Activated CD8-positive, alpha-beta memory T cell treated with anti-CD3 and anti-CD28 coated beads, Interleukin-2, amount 10 ng/mL, durations not matched to agents 7 days and 5 days (primary cell): ENCODE data around the gene PAM. TPM values are rescaled to one million over a fixed set of nuclear protein-coding genes. Genes with fewer than 3 reads are reported as not detected.
A peak's percentile ranks its signal among the peaks of the same experiment; 100 is the strongest.

Experiments
- ATAC-seq: fragments of 150-1000 bp; cut with Tn5 transposase; one replicate; pipeline ENCODE4 v1.10.0; 2021; ENCODE audit warnings: moderate library complexity
- CTCF ChIA-PET: fragments of 350-600 bp; sonication (Branson Sonifier 250); formaldehyde crosslinking; loops from one replicate; lab custom pipeline; 2021; ENCODE audit warnings: antibody characterized with exemption; lab: Charles Lee
- DNase-seq: peaks from one replicate; pipeline ENCODE4 v3.0.0-alpha.2; 2020
- H3K27ac Mint-ChIP-seq: one replicate; pipeline ENCODE4 v1.8.0; 2021; ENCODE audit warnings: mild to moderate bottlenecking, mixed read lengths
- H3K27me3 Mint-ChIP-seq: one replicate; pipeline ENCODE4 v1.8.0; 2021; ENCODE audit warnings: mixed read lengths
- H3K36me3 Mint-ChIP-seq: one replicate; pipeline ENCODE4 v1.8.0; 2021; ENCODE audit warnings: mild to moderate bottlenecking, mixed read lengths
- H3K4me1 Mint-ChIP-seq: one replicate; pipeline ENCODE4 v1.8.0; 2021; ENCODE audit warnings: mixed read lengths
- H3K4me3 Mint-ChIP-seq: one replicate; pipeline ENCODE4 v1.8.0; 2021; ENCODE audit warnings: mild to moderate bottlenecking, moderate library complexity, mixed read lengths
- H3K9me3 Mint-ChIP-seq: one replicate; pipeline ENCODE4 v1.8.0; 2022; ENCODE audit warnings: low read depth, mixed read lengths
- total RNA-seq, 2 experiments: library from RNA; stranded (reverse); gene quantifications; one replicate each; pipeline ENCODE4 v1.2.3, GENCODE V29; 2021

PAM gene
- total RNA-seq: 10 to 100 TPM; 29.7 to 31.5 TPM

GRCh38 chr5:102754767-102755431 lies at the start of gene PAM:
TSS of gene PAM (plus strand) at chr5:102755305. CDS start at chr5:102866196, 110,891 bp downstream.
- ATAC-seq: peak; percentile 89
- CTCF ChIA-PET: interaction anchor here (1.3 to 1.4 kb wide), 2 partner anchors 8 to 45 kb away, joined by 4 to 5 read pairs; no protein-coding TSS in a partner anchor
- DNase-seq: peak; percentile 85
- Mint-ChIP-seq H3K27ac (peak within 1 kb of the TSS; percentile 85), H3K36me3 (peaks cover 2% of the 10 kb centered on the region), H3K4me3 (peak within 1 kb of the TSS; percentile 84), H3K9me3 (no peaks in the 10 kb centered on the region), H3K4me1 (peaks cover 29% of the 10 kb centered on the region), H3K27me3 (peaks cover 14% of the 10 kb centered on the region)

- no peak for DNase-seq
- H3K27me3 Mint-ChIP-seq: peaks cover 20% of the 10 kb centered on the region
- no peak for ATAC-seq
- H3K4me3 Mint-ChIP-seq: no peak overlapping the region
- CTCF ChIA-PET: no interaction called here
- no peak overlapping the region for H3K27ac Mint-ChIP-seq
- peaks cover 2% of the 10 kb centered on the region for H3K36me3 Mint-ChIP-seq
- H3K4me1 Mint-ChIP-seq: no peaks in the 10 kb centered on the region
- no peaks in the 10 kb centered on the region for H3K9me3 Mint-ChIP-seq
Measured at GRCh38 chr5:102711525-102712385, 43.4 kb upstream of the PAM start.

DNA sequence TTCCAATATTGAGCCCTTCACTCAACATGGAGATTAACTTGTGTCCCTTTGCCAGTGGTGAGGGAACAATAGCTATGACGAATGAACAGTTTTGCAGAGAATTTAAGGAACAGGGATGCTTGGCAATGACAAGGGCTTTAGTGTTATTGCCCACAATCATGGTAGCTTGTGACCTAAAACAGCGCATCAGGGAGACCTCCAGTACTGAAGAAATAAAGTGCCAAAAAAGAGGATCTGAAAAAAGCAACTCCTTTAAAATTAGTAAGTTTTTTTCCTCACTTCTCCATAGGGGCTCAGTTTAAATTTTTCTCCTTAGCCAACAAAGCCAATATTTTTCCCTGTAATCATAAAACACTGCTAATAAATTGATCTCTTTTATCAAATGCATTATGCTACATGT lies 41.8 kb upstream of the PAM start:
- Mint-ChIP-seq H3K4me1 (no peaks in the 10 kb centered on the region), H3K4me3 (no peak overlapping the region), H3K27me3 (peaks cover 20% of the 10 kb centered on the region), H3K9me3 (no peaks in the 10 kb centered on the region), H3K27ac (no peak overlapping the region), H3K36me3 (peaks cover 2% of the 10 kb centered on the region)
- DNase-seq: no peak
- CTCF ChIA-PET: no interaction called here
- ATAC-seq: no peak

GRCh38 chr5:102713682-102714231 lies 41.3 kb upstream of the PAM start:
- CTCF ChIA-PET: no interaction called here
- Mint-ChIP-seq H3K9me3 (no peaks in the 10 kb centered on the region), H3K27ac (no peak overlapping the region), H3K4me3 (no peak overlapping the region), H3K4me1 (no peaks in the 10 kb centered on the region), H3K27me3 (peaks cover 21% of the 10 kb centered on the region), H3K36me3 (peaks cover 2% of the 10 kb centered on the region)
- DNase-seq (no peak), ATAC-seq (no peak)

GRCh38 chr5:102715082-102715807 lies 39.9 kb upstream of the PAM start:
- no peak for ATAC-seq
- Mint-ChIP-seq H3K36me3 (no peaks in the 10 kb centered on the region), H3K9me3 (no peaks in the 10 kb centered on the region), H3K27ac (no peak overlapping the region), H3K4me3 (no peak overlapping the region), H3K27me3 (peaks cover 21% of the 10 kb centered on the region), H3K4me1 (no peaks in the 10 kb centered on the region)
- CTCF ChIA-PET: interaction anchor here (0.8 kb wide), 1 partner anchor 34 kb away, joined by 3 read pairs; no protein-coding TSS in a partner anchor
- DNase-seq: no peak

- H3K27me3 Mint-ChIP-seq: peaks cover 21% of the 10 kb centered on the region
- H3K9me3 Mint-ChIP-seq: no peaks in the 10 kb centered on the region
- no peak overlapping the region for H3K4me3 Mint-ChIP-seq
- no peaks in the 10 kb centered on the region for H3K36me3 Mint-ChIP-seq
- DNase-seq: no peak
- no peak overlapping the region for H3K27ac Mint-ChIP-seq
- ATAC-seq: no peak
- CTCF ChIA-PET: no interaction called here
- H3K4me1 Mint-ChIP-seq: no peaks in the 10 kb centered on the region
Measured at GRCh38 chr5:102716017-102716416, 39.1 kb upstream of the PAM start.

DNA sequence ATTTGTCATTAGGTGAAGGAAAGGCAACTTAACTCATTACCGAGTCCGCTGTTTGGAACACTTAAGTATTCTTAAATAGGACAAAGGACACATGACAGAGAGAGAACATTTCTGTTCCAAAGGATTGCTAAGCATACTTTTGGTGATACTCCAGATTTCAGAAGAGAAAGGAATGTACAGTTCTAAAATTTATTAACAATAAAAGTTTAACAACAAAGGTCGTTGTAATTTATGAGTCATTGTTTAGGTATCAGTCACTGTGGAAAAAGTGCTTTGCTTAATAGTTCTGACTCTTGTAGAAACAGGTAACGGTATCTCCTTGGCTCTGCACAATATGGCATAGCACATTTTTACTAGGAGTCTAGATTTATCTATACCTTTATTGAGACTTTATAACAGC lies 36.3 kb upstream of the PAM start:
- no peak overlapping the region for H3K4me3 Mint-ChIP-seq
- H3K4me1 Mint-ChIP-seq: no peaks in the 10 kb centered on the region
- H3K27ac Mint-ChIP-seq: no peak overlapping the region
- H3K36me3 Mint-ChIP-seq: no peaks in the 10 kb centered on the region
- ATAC-seq: no peak
- H3K27me3 Mint-ChIP-seq: peaks cover 32% of the 10 kb centered on the region
- no peak for DNase-seq
- no peaks in the 10 kb centered on the region for H3K9me3 Mint-ChIP-seq
- CTCF ChIA-PET: no interaction called here

GRCh38 chr5:102719886-102720285 lies 35.2 kb upstream of the PAM start:
- Mint-ChIP-seq H3K4me1 (no peaks in the 10 kb centered on the region), H3K27me3 (peaks cover 24% of the 10 kb centered on the region), H3K27ac (no peak overlapping the region), H3K36me3 (no peaks in the 10 kb centered on the region), H3K4me3 (no peak overlapping the region), H3K9me3 (no peaks in the 10 kb centered on the region)
- DNase-seq: no peak
- CTCF ChIA-PET: no interaction called here
- no peak for ATAC-seq

- no peak overlapping the region for H3K27ac Mint-ChIP-seq
- DNase-seq: no peak
- CTCF ChIA-PET: no interaction called here
- no peak overlapping the region for H3K4me3 Mint-ChIP-seq
- peaks cover 30% of the 10 kb centered on the region for H3K27me3 Mint-ChIP-seq
- no peaks in the 10 kb centered on the region for H3K9me3 Mint-ChIP-seq
- no peaks in the 10 kb centered on the region for H3K36me3 Mint-ChIP-seq
- no peaks in the 10 kb centered on the region for H3K4me1 Mint-ChIP-seq
- ATAC-seq: no peak
Measured at GRCh38 chr5:102720969-102721368, 34.1 kb upstream of the PAM start.

DNA sequence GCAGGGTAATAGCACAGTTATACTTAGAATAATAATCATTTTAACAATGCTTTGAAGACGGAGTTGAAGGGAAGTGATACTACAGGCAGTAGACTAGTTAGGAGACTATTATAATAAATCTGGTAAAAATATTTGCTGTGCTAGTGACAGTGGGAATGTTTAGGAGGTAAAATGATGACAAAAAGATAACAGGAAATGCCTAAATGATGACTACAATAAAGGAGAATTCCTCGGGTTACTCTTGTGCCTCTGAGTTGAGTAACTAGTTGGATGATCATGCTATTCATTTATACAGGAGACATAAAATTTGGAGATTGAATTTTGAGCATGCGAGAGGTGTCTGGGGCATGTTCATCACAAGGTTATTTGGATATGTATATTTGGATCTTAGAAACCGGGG lies 32.2 kb upstream of the PAM start:
- no peak overlapping the region for H3K27ac Mint-ChIP-seq
- no peaks in the 10 kb centered on the region for H3K36me3 Mint-ChIP-seq
- DNase-seq (no peak), ATAC-seq (no peak)
- H3K4me3 Mint-ChIP-seq: no peak overlapping the region
- H3K27me3 Mint-ChIP-seq: peaks cover 43% of the 10 kb centered on the region
- H3K4me1 Mint-ChIP-seq: no peaks in the 10 kb centered on the region
- no peaks in the 10 kb centered on the region for H3K9me3 Mint-ChIP-seq
- CTCF ChIA-PET: no interaction called here

- H3K36me3 Mint-ChIP-seq: no peaks in the 10 kb centered on the region
- no peak for DNase-seq
- no peak overlapping the region for H3K4me3 Mint-ChIP-seq
- peaks cover 18% of the 10 kb centered on the region for H3K27me3 Mint-ChIP-seq
- CTCF ChIA-PET: no interaction called here
- H3K9me3 Mint-ChIP-seq: no peaks in the 10 kb centered on the region
- no peak for ATAC-seq
- no peak overlapping the region for H3K27ac Mint-ChIP-seq
- no peaks in the 10 kb centered on the region for H3K4me1 Mint-ChIP-seq
Measured at GRCh38 chr5:102731693-102732092, 23.4 kb upstream of the PAM start.

- H3K4me1 Mint-ChIP-seq: no peaks in the 10 kb centered on the region
Measured at GRCh38 chr5:102733534-102733933, 21.6 kb upstream of the PAM start.

GRCh38 chr5:102737161-102737560 lies 17.9 kb upstream of the PAM start:
- no peak overlapping the region for H3K4me3 Mint-ChIP-seq

More at GRCh38 chr5:102733534-102733933, 21.6 kb upstream of the PAM start:
- peaks cover 11% of the 10 kb centered on the region for H3K27me3 Mint-ChIP-seq
- DNase-seq: no peak
- CTCF ChIA-PET: interaction anchor here (1.7 kb wide), 1 partner anchor 52 kb away, joined by 4 read pairs; no protein-coding TSS in a partner anchor
- no peak overlapping the region for H3K27ac Mint-ChIP-seq
- no peak overlapping the region for H3K4me3 Mint-ChIP-seq
- ATAC-seq: no peak
- H3K36me3 Mint-ChIP-seq: no peaks in the 10 kb centered on the region
- H3K9me3 Mint-ChIP-seq: no peaks in the 10 kb centered on the region

More at GRCh38 chr5:102737161-102737560, 17.9 kb upstream of the PAM start:
- DNase-seq (no peak), ATAC-seq (no peak)
- no peaks in the 10 kb centered on the region for H3K36me3 Mint-ChIP-seq
- H3K9me3 Mint-ChIP-seq: no peaks in the 10 kb centered on the region
- H3K27me3 Mint-ChIP-seq: peaks cover 5% of the 10 kb centered on the region
- CTCF ChIA-PET: no interaction called here
- no peak overlapping the region for H3K27ac Mint-ChIP-seq
- no peaks in the 10 kb centered on the region for H3K4me1 Mint-ChIP-seq
